WTC11 (cell line): ENCODE results near the gene MAP3K2. TPM values are rescaled to one million over a fixed set of nuclear protein-coding genes. Genes with fewer than 3 reads are reported as not detected.

ENCODE experiments used
- ATAC-seq: fragments of 200-7000 bp; cut with Tn5 transposase; 2 replicates; pipeline ENCODE4 v1.10.0; 2021; ENCODE audit warnings: mild to moderate bottlenecking, moderate library complexity
- CTCF ChIA-PET: fragments of 300-600 bp; sonication (Branson Sonifier 250); formaldehyde crosslinking; loops from one replicate; lab custom pipeline; 2021; ENCODE audit warnings: antibody characterized with exemption; lab: Charles Lee
- POLR2A ChIA-PET: fragments of 350-600 bp; sonication (Branson Sonifier 250); formaldehyde crosslinking; loops from one replicate; lab custom pipeline; 2021; ENCODE audit warnings: antibody characterized with exemption; lab: Charles Lee
- DNase-seq: peaks from one replicate; pipeline ENCODE4 v3.0.0; 2021; ENCODE audit warnings: low spot score
- H3K27ac Mint-ChIP-seq: 2 replicates; pipeline ENCODE4 v1.8.0; 2021; ENCODE audit warnings: mixed read lengths
- H3K27me3 Mint-ChIP-seq: 2 replicates; pipeline ENCODE4 v1.8.0; 2021; ENCODE audit warnings: low read depth, mild to moderate bottlenecking, moderate library complexity, mixed read lengths
- H3K36me3 Mint-ChIP-seq: 2 replicates; pipeline ENCODE4 v1.8.0; 2021; ENCODE audit warnings: mixed read lengths
- H3K4me1 Mint-ChIP-seq: 2 replicates; pipeline ENCODE4 v1.8.0; 2022; ENCODE audit warnings: mixed read lengths
- H3K4me3 Mint-ChIP-seq: 2 replicates; pipeline ENCODE4 v1.8.0; 2021; ENCODE audit warnings: mild to moderate bottlenecking, moderate library complexity, mixed read lengths
- H3K9me3 Mint-ChIP-seq: 2 replicates; pipeline ENCODE4 v1.8.0; 2021; ENCODE audit warnings: mixed read lengths
- MXD4 ChIP-seq: fragments of 250-450 bp; sonication (Bioruptor Pico); IDR thresholded peaks from 2 replicates; pipeline ENCODE4 v1.8.0; 2021; ENCODE audit warnings: mild to moderate bottlenecking, moderate library complexity, borderline replicate concordance
- RELA ChIP-seq: sonication (generic); formaldehyde crosslinking; IDR thresholded peaks from 2 replicates; pipeline ENCODE4 v1.8.1; 2022; ENCODE audit warnings: missing genetic modification reagents, mild to moderate bottlenecking, borderline replicate concordance
- TEAD4 ChIP-seq: sonication (generic); formaldehyde crosslinking; IDR thresholded peaks from 2 replicates; pipeline ENCODE4 v1.8.0; 2022; ENCODE audit warnings: mild to moderate bottlenecking, missing genetic modification reagents
- total RNA-seq: library from RNA; stranded (reverse); gene quantifications from 3 replicates; pipeline ENCODE4 v1.2.3, GENCODE V29; 2021
- TF ChIP-seq, protein P1 (sequence below): sonication (generic); formaldehyde crosslinking; conservative IDR thresholded peaks from 2 replicates; pipeline ENCODE4 v1.8.1; 2023; ENCODE audit warnings: mild to moderate bottlenecking, low read depth, missing genetic modification reagents, moderate library complexity
- TF ChIP-seq, protein P2 (sequence below): sonication (generic); formaldehyde crosslinking; IDR thresholded peaks from 2 replicates; pipeline ENCODE4 v1.8.1; 2023; ENCODE audit warnings: mild to moderate bottlenecking, missing genetic modification reagents
- TF ChIP-seq, protein P3 (sequence below): sonication (generic); formaldehyde crosslinking; IDR thresholded peaks from 2 replicates; pipeline ENCODE4 v1.8.1; 2022; ENCODE audit warnings: low read depth, mild to moderate bottlenecking, moderate library complexity, missing genetic modification reagents, borderline replicate concordance
- TF ChIP-seq, protein P4 (sequence below): fragments of 250-450 bp; sonication (Bioruptor Pico); IDR thresholded peaks from 2 replicates; pipeline ENCODE4 v1.9.0; 2021; ENCODE audit warnings: mild to moderate bottlenecking
- TF ChIP-seq, protein P5 (sequence below): sonication (generic); formaldehyde crosslinking; IDR thresholded peaks from 2 replicates; pipeline ENCODE4 v1.8.1; 2023; ENCODE audit warnings: mild to moderate bottlenecking, missing genetic modification reagents, moderate library complexity
- TF ChIP-seq, protein P6 (sequence below): sonication (generic); formaldehyde crosslinking; IDR thresholded peaks from 2 replicates; pipeline ENCODE4 v1.8.0; 2022; ENCODE audit warnings: mild to moderate bottlenecking, missing genetic modification reagents
- TF ChIP-seq, protein P7 (sequence below): sonication (generic); formaldehyde crosslinking; IDR thresholded peaks from 2 replicates; pipeline ENCODE4 v1.8.1; 2023; ENCODE audit warnings: mild to moderate bottlenecking, missing genetic modification reagents, moderate library complexity

MAP3K2 gene
- total RNA-seq, 1 experiment from 2014 or later = 26.9 TPM

DNA sequence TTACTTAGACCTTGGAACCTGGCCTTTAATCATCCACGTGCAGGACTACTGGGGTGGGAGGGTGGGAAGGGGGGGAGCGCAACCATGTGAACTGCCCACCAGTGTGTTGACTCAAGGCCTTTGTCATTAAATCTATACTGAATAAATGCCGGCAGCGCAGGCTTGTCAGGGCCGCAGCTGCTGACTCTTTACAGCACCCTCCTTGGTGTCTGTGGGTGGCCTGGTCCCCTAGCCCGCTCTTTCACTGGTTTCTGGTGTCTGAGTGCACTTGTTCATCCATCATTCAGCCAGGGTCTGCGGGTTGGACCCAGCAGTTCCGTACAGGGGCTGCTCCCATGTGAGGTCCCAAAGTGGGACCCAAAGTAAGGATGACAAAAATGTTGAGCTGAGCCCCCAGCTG is 11.5 kb downstream of the MAP3K2 start:
- H3K36me3 Mint-ChIP-seq = peaks cover 58% of the 10 kb centered on the region
- no peak overlapping the region for H3K27ac Mint-ChIP-seq
- H3K4me3 Mint-ChIP-seq = no peak overlapping the region
- ATAC-seq (no peak), DNase-seq (no peak)
- H3K27me3 Mint-ChIP-seq = no peaks in the 10 kb centered on the region
- CTCF ChIA-PET = no interaction called here
- peaks cover 2% of the 10 kb centered on the region; the same call in 1 of the 2 replicates for H3K4me1 Mint-ChIP-seq
- peaks cover 60% of the 10 kb centered on the region for H3K9me3 Mint-ChIP-seq
- TF ChIP-seq, protein P1, sequence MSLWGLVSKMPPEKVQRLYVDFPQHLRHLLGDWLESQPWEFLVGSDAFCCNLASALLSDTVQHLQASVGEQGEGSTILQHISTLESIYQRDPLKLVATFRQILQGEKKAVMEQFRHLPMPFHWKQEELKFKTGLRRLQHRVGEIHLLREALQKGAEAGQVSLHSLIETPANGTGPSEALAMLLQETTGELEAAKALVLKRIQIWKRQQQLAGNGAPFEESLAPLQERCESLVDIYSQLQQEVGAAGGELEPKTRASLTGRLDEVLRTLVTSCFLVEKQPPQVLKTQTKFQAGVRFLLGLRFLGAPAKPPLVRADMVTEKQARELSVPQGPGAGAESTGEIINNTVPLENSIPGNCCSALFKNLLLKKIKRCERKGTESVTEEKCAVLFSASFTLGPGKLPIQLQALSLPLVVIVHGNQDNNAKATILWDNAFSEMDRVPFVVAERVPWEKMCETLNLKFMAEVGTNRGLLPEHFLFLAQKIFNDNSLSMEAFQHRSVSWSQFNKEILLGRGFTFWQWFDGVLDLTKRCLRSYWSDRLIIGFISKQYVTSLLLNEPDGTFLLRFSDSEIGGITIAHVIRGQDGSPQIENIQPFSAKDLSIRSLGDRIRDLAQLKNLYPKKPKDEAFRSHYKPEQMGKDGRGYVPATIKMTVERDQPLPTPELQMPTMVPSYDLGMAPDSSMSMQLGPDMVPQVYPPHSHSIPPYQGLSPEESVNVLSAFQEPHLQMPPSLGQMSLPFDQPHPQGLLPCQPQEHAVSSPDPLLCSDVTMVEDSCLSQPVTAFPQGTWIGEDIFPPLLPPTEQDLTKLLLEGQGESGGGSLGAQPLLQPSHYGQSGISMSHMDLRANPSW (CRISPR knock-in tag) = no peak
- POLR2A ChIA-PET = no interaction called here

DNA sequence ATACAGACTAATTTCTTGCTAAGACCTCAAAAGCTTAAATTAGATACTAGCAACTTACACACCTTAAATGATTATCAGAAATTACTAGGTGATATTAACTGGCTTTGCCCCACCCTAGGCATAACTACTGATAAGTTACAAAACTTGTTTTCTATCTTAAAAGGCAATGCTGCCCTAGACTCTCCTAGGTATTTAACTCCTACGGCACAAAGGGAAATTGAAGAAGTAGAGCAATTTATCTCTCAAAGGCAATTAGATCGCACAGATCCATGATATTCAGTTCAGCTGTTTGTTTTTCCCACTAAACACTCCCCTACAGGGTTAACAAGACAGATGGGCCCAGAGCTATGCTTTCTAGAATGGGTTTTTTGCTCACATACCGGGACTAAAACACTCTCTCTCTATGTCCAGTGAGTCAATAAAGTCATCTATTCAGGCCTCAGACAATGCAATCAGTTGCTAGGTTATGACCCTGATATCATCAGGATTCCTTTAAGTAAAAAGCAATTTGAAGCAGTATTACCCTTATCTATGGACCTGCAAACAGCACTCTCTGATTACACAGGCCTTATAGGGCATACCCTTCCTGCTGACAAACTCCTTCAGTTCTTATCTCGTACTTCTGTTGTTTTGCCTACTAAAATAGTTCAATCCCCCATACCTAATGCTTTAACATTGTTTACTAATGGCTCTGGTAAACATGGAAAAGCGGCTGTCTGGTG is 14.3 kb downstream of the MAP3K2 start:
- Mint-ChIP-seq H3K9me3 (peaks cover 79% of the 10 kb centered on the region), H3K27me3 (no peaks in the 10 kb centered on the region), H3K4me3 (no peak overlapping the region)
- CTCF ChIA-PET = no interaction called here
- TF ChIP-seq, protein P2, sequence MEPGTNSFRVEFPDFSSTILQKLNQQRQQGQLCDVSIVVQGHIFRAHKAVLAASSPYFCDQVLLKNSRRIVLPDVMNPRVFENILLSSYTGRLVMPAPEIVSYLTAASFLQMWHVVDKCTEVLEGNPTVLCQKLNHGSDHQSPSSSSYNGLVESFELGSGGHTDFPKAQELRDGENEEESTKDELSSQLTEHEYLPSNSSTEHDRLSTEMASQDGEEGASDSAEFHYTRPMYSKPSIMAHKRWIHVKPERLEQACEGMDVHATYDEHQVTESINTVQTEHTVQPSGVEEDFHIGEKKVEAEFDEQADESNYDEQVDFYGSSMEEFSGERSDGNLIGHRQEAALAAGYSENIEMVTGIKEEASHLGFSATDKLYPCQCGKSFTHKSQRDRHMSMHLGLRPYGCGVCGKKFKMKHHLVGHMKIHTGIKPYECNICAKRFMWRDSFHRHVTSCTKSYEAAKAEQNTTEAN (CRISPR knock-in tag) = no peak
- TF ChIP-seq MXD4 (CRISPR knock-in tag) = no peak
- TF ChIP-seq, protein P3, sequence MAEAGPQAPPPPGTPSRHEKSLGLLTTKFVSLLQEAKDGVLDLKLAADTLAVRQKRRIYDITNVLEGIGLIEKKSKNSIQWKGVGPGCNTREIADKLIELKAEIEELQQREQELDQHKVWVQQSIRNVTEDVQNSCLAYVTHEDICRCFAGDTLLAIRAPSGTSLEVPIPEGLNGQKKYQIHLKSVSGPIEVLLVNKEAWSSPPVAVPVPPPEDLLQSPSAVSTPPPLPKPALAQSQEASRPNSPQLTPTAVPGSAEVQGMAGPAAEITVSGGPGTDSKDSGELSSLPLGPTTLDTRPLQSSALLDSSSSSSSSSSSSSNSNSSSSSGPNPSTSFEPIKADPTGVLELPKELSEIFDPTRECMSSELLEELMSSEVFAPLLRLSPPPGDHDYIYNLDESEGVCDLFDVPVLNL (CRISPR knock-in tag) = no peak
- TF ChIP-seq, protein P4, sequence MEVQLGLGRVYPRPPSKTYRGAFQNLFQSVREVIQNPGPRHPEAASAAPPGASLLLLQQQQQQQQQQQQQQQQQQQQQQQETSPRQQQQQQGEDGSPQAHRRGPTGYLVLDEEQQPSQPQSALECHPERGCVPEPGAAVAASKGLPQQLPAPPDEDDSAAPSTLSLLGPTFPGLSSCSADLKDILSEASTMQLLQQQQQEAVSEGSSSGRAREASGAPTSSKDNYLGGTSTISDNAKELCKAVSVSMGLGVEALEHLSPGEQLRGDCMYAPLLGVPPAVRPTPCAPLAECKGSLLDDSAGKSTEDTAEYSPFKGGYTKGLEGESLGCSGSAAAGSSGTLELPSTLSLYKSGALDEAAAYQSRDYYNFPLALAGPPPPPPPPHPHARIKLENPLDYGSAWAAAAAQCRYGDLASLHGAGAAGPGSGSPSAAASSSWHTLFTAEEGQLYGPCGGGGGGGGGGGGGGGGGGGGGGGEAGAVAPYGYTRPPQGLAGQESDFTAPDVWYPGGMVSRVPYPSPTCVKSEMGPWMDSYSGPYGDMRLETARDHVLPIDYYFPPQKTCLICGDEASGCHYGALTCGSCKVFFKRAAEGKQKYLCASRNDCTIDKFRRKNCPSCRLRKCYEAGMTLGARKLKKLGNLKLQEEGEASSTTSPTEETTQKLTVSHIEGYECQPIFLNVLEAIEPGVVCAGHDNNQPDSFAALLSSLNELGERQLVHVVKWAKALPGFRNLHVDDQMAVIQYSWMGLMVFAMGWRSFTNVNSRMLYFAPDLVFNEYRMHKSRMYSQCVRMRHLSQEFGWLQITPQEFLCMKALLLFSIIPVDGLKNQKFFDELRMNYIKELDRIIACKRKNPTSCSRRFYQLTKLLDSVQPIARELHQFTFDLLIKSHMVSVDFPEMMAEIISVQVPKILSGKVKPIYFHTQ (CRISPR knock-in tag) = no peak
- TF ChIP-seq, protein P5, sequence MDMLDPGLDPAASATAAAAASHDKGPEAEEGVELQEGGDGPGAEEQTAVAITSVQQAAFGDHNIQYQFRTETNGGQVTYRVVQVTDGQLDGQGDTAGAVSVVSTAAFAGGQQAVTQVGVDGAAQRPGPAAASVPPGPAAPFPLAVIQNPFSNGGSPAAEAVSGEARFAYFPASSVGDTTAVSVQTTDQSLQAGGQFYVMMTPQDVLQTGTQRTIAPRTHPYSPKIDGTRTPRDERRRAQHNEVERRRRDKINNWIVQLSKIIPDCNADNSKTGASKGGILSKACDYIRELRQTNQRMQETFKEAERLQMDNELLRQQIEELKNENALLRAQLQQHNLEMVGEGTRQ (CRISPR knock-in tag) = no peak
- TF ChIP-seq TEAD4 (CRISPR knock-in tag) = no peak
- TF ChIP-seq, all 79 proteins: peak for 0
- POLR2A ChIA-PET = no interaction called here
- Mint-ChIP-seq H3K36me3 (peaks cover 77% of the 10 kb centered on the region), H3K27ac (no peak overlapping the region), H3K4me1 (peaks cover 2% of the 10 kb centered on the region; the same call in 1 of the 2 replicates)
- DNase-seq (no peak), ATAC-seq (no peak)

DNA sequence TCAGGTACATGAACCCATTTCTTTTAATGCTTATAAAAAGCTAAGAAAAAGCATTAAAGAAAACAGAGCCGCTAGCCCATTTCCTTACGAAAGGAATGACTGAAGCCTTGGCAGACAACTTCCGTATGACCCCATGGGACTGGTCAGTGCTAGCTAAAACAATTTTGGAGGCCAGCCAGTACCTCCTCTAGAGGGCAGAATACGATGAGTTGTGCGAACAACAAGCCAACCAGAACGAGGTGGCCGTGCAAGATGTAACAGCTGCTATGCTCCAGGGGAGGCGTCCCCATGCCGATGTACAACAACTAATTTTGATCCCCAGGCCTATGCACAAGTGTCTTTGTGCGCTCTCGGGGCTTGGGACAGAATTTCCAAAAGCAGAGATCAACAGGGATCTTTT is 16.7 kb downstream of the MAP3K2 start:
- no peak for ATAC-seq
- Mint-ChIP-seq H3K4me3 (no peak overlapping the region), H3K4me1 (peaks cover 3% of the 10 kb centered on the region; the same call in 1 of the 2 replicates), H3K27me3 (no peaks in the 10 kb centered on the region)
- no peak for TF ChIP-seq RELA (CRISPR knock-in tag)
- TF ChIP-seq, protein P6, sequence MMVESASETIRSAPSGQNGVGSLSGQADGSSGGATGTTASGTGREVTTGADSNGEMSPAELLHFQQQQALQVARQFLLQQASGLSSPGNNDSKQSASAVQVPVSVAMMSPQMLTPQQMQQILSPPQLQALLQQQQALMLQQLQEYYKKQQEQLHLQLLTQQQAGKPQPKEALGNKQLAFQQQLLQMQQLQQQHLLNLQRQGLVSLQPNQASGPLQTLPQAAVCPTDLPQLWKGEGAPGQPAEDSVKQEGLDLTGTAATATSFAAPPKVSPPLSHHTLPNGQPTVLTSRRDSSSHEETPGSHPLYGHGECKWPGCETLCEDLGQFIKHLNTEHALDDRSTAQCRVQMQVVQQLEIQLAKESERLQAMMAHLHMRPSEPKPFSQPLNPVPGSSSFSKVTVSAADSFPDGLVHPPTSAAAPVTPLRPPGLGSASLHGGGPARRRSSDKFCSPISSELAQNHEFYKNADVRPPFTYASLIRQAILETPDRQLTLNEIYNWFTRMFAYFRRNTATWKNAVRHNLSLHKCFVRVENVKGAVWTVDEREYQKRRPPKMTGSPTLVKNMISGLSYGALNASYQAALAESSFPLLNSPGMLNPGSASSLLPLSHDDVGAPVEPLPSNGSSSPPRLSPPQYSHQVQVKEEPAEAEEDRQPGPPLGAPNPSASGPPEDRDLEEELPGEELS (CRISPR knock-in tag) = no peak
- TF ChIP-seq, protein P7, sequence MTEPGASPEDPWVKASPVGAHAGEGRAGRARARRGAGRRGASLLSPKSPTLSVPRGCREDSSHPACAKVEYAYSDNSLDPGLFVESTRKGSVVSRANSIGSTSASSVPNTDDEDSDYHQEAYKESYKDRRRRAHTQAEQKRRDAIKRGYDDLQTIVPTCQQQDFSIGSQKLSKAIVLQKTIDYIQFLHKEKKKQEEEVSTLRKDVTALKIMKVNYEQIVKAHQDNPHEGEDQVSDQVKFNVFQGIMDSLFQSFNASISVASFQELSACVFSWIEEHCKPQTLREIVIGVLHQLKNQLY (CRISPR knock-in tag) = no peak
- TF ChIP-seq, all 79 proteins: peak for 0
- Mint-ChIP-seq H3K27ac (no peak overlapping the region), H3K9me3 (peaks cover 61% of the 10 kb centered on the region), H3K36me3 (peaks cover 60% of the 10 kb centered on the region)
- no peak for DNase-seq
- ChIA-PET POLR2A (no interaction called here), CTCF (interaction anchor here (1.0 to 1.1 kb wide), 2 partner anchors 44 to 46 kb away, joined by 3 to 4 read pairs; no protein-coding TSS in a partner anchor)
